LNCAP (cell line): ENCODE results near the gene KLK13.

Experiments
- CTCF ChIP-seq: fragments of 450-650 bp; IDR thresholded peaks from 2 replicates; pipeline ENCODE4 v1.5.1; 2017; ENCODE audit warnings: mild to moderate bottlenecking

KLK13 gene

GRCh38 chr19:51031220-51031879, 33.5 kb downstream of the KLK13 start:
- no peak for TF ChIP-seq CTCF

- TF ChIP-seq CTCF: no peak
Observed at GRCh38 chr19:51030631-51031030, 34.3 kb downstream of the KLK13 start.

GRCh38 chr19:51029718-51030117, 35.2 kb downstream of the KLK13 start:
- no peak for TF ChIP-seq CTCF

GRCh38 chr19:51027873-51028272, 37.0 kb downstream of the KLK13 start:
- no peak for TF ChIP-seq CTCF

GRCh38 chr19:51027126-51027806, 37.6 kb downstream of the KLK13 start:
- TF ChIP-seq CTCF: no peak

GRCh38 chr19:51026554-51026831, 38.4 kb downstream of the KLK13 start, which contains the start of gene KLK11:
KLK11 (minus strand) TSS chr19:51026616; CDS start chr19:51025631, 985 bp downstream.
- no peak for TF ChIP-seq CTCF

- TF ChIP-seq CTCF: no peak
Observed at GRCh38 chr19:51025809-51026553, 38.9 kb downstream of the KLK13 start.
